HG03045 (cell line): Measurements from ENCODE around the gene RNF148.
"Not testable (repeated sequence)": the region's sequence is repeated elsewhere in the genome, so short reads cannot be mapped to it uniquely, and the experiment has no call there.

ENCODE experiments used
- ATAC-seq: cut with Tn5 transposase; IDR thresholded peaks from one replicate; pipeline ENCODE4 v1.9.1; 2021; ENCODE audit warnings: mild to moderate bottlenecking, moderate library complexity; ENCODE audit not compliant: unreplicated experiment

Gene RNF148

DNA sequence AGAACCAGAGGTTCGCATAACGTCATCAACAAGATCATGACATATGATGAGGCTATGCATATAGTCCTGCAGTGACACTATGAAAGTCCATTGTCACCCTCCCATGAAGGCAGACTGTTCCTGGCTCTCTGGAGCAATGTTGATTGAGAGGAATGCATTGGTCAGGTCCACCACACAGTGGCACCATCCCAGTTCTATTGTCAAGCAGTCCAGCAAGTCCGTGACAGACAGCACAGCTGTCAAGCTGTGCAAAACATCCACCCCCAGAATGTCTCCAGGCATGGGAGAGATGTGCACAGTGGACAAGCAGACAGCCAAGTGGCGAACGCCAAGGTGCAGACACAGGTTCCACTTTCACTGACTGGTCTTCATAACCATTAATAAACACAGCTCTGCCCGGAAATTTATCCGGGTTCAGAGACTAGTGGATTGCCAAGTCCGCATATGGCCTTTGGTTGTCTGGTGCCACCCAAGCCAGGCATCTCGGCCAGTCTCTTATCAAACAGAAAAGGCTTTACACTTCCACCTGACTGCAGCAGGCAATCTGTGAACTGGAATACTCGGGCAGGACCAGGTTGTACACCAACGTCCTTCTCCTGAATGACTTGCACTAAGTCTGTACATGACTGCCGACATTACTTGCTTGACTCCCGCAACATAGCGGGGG, 11.0 kb downstream of the RNF148 start:
- no peak for ATAC-seq

GRCh38 chr7:122689346-122690109, 13.2 kb downstream of the RNF148 start:
- ATAC-seq, result no peak

DNA sequence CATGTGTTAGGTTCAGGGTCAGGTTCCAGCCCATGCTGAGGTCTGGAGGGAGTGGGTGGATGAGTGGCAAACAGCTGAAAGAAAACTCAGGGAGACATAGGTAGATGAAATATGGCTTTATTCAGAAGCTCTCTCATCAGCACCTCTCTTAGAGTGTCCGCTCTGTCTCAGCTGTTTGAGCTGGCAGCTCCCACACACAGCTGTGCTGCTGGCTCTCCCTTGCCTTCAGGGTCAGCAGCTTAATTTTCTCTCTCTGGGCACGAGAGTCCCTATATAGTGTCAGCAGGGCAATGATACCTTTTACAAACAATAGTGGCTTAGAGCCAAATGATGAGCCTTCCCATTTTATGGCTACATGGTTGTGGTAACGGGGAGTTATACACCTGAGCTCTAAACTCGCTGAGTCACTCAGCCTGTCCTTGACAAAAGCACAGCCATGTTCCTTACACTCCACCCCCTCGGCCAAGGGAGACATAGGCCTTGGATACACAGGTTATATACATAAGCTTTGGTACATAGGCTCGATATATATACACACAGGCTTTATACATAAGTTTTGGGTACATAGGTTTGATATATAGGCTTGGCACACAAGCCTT, 14.2 kb downstream of the RNF148 start:
- no peak for ATAC-seq

DNA sequence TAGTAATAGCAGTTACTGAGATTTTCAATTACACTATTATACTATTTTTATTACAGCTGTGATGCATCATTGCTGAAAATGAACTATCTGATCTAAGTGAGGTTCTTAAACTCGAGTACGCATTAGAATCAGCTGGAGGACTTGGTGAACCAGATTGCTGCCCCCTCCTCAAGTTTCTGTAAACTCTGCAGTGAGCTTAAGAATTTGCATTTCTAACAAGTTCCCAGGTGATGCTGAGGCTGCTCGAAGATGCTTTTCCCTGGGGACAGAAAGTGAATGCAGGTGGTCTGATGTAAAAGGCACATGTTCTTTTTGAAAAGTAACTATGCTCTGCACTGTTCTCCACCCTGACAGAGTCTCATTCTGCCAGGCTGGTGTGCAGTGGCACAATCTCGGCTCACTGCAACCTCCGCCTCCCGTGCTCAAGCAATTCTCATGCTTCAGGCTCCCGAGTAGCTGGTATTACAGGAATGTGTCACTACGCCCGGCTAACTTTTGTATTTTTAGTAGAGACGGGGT, 16.3 kb downstream of the RNF148 start:
- no peak for ATAC-seq

DNA sequence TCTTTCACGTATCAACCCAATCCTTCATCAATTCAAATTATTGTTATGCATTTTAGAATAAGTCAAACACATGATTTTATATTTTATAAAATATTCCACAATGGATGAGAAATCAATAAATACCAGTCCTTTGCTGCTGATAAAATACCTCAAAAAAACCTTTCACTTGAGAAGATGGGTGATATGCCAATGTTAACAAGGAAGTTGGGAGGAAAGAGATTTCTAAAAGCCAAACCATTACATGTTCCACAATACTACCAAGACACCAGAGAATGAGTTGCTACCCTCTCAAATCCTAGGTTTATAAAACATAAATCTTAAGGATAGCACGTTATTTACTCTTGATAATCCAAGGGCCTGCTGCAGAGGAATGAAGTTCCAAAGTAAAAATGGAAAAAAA, 18.2 kb downstream of the RNF148 start:
- ATAC-seq, result no peak

GRCh38 chr7:122682815-122683550, 19.7 kb downstream of the RNF148 start:
- no peak for ATAC-seq

GRCh38 chr7:122681186-122681585, 21.5 kb downstream of the RNF148 start:
- not testable (repeated sequence) for ATAC-seq

DNA sequence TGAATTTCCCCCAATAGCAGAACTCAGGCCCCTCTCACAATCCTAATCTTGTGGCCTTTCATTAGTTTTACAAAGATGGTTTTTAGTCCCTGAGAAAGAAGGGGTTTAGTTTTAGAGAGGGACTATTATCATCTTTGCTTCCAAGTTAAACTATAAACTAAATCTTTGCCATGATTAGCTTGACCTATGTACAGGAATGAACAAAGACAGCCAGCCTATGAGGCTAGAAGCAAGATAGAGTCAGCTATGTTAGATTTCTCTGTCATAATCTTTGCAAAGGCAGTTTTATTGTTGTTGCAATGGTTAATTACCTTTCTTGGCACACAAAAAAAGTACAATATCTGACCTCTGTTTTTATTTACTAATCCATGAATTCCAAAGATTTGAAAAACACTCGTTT, 22.9 kb downstream of the RNF148 start:
- no peak for ATAC-seq

GRCh38 chr7:122679269-122679709, 23.4 kb downstream of the RNF148 start:
- not testable (repeated sequence) for ATAC-seq

GRCh38 chr7:122677149-122677548, 25.6 kb downstream of the RNF148 start:
- no peak for ATAC-seq

DNA sequence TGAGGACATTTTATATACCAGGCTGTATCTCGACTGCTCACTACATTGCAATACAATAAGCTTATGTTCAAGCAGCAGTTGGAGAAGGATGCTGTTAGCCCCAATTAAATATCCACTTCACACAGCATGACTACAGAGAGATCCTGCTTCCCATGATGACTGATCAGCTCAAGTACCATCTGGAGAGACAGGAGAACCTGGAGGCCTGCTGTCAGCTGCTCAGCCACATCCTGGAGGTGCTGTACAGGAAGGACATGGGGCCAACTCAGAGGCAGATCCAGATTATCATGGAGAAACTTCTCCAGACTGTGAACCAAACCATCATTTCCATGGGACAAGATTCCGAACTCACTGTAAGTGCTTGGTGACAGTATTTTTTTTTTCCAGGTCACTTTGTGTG, 26.3 kb downstream of the RNF148 start:
- ATAC-seq, result no peak

GRCh38 chr7:122675621-122676020, 27.1 kb downstream of the RNF148 start:
- no peak for ATAC-seq

DNA sequence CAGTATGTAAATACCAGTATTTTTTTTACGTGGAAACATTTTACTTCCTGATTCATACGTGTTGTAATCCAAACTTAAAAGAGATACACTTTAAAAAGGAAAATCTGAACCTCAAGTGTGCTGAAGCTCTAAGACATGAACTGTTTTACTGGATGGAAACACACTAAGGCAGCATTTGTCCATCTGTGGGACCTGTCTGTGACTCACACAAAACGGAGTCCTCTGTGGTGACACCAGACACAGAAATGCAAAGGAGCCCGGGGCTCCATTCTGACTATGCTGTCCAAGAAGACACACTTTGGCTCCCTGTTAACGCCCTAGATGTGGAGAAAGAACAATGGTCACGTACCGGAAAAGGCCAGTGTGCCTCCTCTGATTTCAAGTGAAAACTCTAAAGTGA, 27.7 kb downstream of the RNF148 start:
- ATAC-seq, result no peak

GRCh38 chr7:122674502-122674901, 28.2 kb downstream of the RNF148 start:
- ATAC-seq, result no peak

GRCh38 chr7:122673951-122674350, 28.8 kb downstream of the RNF148 start:
- no peak for ATAC-seq

GRCh38 chr7:122672536-122672935, 30.2 kb downstream of the RNF148 start:
- ATAC-seq, result no peak

GRCh38 chr7:122663733-122664132, 39.0 kb downstream of the RNF148 start:
- ATAC-seq, result no peak

DNA sequence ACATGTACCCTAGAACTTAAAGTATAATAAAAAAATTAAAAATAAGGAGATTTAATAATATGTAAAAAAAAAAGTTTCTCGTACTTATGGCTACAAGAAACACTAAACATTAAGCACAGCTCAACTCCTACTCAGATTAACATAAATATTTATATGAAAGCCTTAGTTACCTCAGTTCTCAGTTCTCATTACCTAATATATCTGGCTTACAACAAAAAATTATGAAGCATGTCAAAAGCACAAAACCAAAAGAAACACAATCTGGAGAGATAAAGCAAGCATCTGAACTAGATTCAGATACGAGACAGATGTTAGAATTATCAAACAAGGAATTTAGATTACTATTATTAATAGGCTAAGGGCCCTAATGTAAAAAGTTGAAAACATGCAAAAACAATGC, 43.9 kb downstream of the RNF148 start:
- no peak for ATAC-seq

- no peak for ATAC-seq
These were observed 49.0 kb downstream of the RNF148 start for GRCh38 chr7:122653685-122654084.

- ATAC-seq, result no peak
These were observed 49.8 kb downstream of the RNF148 start for GRCh38 chr7:122652876-122653275.
